Measurements from ENCODE around the gene FRMD3. TPM values are rescaled to one million over a fixed set of nuclear protein-coding genes. Genes with fewer than 3 reads are reported as not detected.

Gene FRMD3
- total and polyA plus RNA-seq, 7 donors, result 5.9 to 27.4 (median 8.3) TPM

GRCh38 chr9:83239747-83240146 is 298.5 kb downstream of the FRMD3 start:
- Histone ChIP-seq H3K4me1 (no peaks in the 10 kb centered on the region), H3K9me3 (no peaks in the 10 kb centered on the region), H3K27me3 (no peaks in the 10 kb centered on the region), H3K27ac (no peak overlapping the region), H3K4me3 (no peak overlapping the region), H3K36me3 (no peaks in the 10 kb centered on the region)
- TF ChIP-seq POLR2AphosphoS5 (IDR thresholded peaks at IDR 0.05), result no peak
- TF ChIP-seq, protein P1, sequence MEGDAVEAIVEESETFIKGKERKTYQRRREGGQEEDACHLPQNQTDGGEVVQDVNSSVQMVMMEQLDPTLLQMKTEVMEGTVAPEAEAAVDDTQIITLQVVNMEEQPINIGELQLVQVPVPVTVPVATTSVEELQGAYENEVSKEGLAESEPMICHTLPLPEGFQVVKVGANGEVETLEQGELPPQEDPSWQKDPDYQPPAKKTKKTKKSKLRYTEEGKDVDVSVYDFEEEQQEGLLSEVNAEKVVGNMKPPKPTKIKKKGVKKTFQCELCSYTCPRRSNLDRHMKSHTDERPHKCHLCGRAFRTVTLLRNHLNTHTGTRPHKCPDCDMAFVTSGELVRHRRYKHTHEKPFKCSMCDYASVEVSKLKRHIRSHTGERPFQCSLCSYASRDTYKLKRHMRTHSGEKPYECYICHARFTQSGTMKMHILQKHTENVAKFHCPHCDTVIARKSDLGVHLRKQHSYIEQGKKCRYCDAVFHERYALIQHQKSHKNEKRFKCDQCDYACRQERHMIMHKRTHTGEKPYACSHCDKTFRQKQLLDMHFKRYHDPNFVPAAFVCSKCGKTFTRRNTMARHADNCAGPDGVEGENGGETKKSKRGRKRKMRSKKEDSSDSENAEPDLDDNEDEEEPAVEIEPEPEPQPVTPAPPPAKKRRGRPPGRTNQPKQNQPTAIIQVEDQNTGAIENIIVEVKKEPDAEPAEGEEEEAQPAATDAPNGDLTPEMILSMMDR (IDR thresholded peaks at IDR 0.05), result no peak
- TF ChIP-seq EP300 (IDR thresholded peaks at IDR 0.05), result no peak
- TF ChIP-seq POLR2A (IDR thresholded peaks at IDR 0.05), result no peak
- intact Hi-C loops (cut with DNase I), result no loop called here
- DNase-seq, result no peak

DNA sequence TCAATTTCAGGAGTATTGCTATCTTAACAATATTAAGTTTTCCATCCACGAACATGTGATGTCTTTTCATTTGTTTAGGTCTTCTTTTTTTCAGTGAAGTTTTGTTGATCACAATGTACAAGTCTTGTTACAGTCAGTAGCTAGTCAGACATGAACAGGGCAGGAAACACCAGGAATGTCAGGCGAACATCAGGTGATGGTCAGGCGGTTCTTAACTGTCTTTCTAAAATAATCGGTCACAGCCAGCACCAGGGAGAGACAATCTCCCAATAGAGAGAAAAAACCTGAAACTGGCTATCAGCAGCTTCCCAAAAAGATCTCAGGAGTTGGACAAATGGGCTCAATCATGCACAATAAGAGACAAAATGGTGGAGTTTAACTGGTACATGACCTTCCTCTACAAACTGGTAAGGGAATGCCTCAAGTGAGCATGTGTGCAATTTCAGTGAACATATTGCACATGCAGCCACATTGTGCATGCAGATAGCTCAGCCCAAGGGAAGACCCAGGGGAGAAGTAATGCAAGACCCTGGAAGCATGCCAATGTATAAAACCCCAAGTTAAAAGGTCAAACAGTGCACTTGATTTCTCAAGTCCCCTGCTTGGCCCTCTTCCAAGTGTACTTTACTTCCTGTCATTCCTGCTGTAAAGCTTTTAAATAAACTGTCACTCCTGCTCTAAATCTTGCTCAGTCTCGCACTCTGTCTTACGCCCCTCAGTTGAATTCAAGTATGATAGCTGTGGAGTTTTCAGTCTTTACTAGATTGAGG is 299.1 kb downstream of the FRMD3 start:
- no peaks in the 10 kb centered on the region for H3K9me3 ChIP-seq
- H3K36me3 ChIP-seq, result no peaks in the 10 kb centered on the region
- 68 to 72% methylated on average over 6 of the region's 6 CpGs for WGBS, 2 donors
- no peak overlapping the region for H3K4me3 ChIP-seq
- no peak for DNase-seq
- intact Hi-C loops (cut with DNase I), result no loop called here
- no peak overlapping the region for H3K27ac ChIP-seq
- H3K4me1 ChIP-seq, result no peaks in the 10 kb centered on the region
- H3K27me3 ChIP-seq, result no peaks in the 10 kb centered on the region
- TF ChIP-seq POLR2AphosphoS5 (IDR thresholded peaks at IDR 0.05) (no peak), EP300 (IDR thresholded peaks at IDR 0.05) (no peak), POLR2A (IDR thresholded peaks at IDR 0.05) (no peak)
- TF ChIP-seq, protein P1 (IDR thresholded peaks at IDR 0.05), result no peak

GRCh38 chr9:83236029-83236696 is 302.0 kb downstream of the FRMD3 start:
- no peak for DNase-seq
- Histone ChIP-seq H3K36me3 (no peaks in the 10 kb centered on the region), H3K27ac (no peak overlapping the region), H3K4me3 (no peak overlapping the region), H3K27me3 (no peaks in the 10 kb centered on the region), H3K4me1 (no peaks in the 10 kb centered on the region), H3K9me3 (no peaks in the 10 kb centered on the region)
- intact Hi-C loops (cut with DNase I), result no loop called here
- TF ChIP-seq EP300 (IDR thresholded peaks at IDR 0.05) (no peak), POLR2AphosphoS5 (IDR thresholded peaks at IDR 0.05) (no peak), POLR2A (IDR thresholded peaks at IDR 0.05) (no peak)
- TF ChIP-seq, protein P1 (IDR thresholded peaks at IDR 0.05), result no peak
- WGBS, 2 donors, result 88 to 93% methylated on average over 4 of the region's 4 CpGs

DNA sequence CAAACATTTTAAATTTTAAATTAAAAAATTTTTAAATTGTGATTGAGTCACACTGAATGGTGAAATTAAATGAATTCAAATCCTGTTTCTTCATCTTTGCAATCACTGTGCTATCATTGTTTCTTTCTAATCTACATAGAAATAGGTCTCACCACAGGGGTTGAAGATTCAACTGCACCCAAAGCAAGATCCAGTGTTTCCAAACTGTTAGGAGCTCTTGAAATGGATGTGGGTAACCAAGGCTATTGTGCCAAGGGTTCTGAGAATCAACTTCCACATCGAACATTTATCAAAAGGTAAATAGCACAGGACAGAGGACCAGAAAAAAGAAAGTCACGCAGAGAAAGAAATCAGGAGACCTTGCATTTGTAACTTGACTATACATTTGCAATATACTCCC is 302.7 kb downstream of the FRMD3 start:
- Histone ChIP-seq H3K9me3 (no peaks in the 10 kb centered on the region), H3K27me3 (no peaks in the 10 kb centered on the region), H3K27ac (no peak overlapping the region), H3K4me3 (no peak overlapping the region), H3K36me3 (no peaks in the 10 kb centered on the region), H3K4me1 (no peaks in the 10 kb centered on the region)
- no peak for TF ChIP-seq EP300 (IDR thresholded peaks at IDR 0.05)
- no peak for TF ChIP-seq POLR2AphosphoS5 (IDR thresholded peaks at IDR 0.05)
- no peak for TF ChIP-seq POLR2A (IDR thresholded peaks at IDR 0.05)
- TF ChIP-seq, protein P1 (IDR thresholded peaks at IDR 0.05), result no peak
- 88 to 89% methylated on average over 2 of the region's 2 CpGs for WGBS, 2 donors
- DNase-seq, result no peak
- intact Hi-C loops (cut with DNase I), result no loop called here
